B cell (primary cell): ENCODE measurements around the gene SERPINB1. TPM values are rescaled to one million over a fixed set of nuclear protein-coding genes. Genes with fewer than 3 reads are reported as not detected.
A peak's percentile ranks its signal among the peaks of the same experiment; 100 is the strongest.

Source experiments
- ATAC-seq: fragments of 200-7000 bp; cut with Tn5 transposase; one replicate; pipeline ENCODE4 v1.10.0; 2021; ENCODE audit warnings: low read depth, mild to moderate bottlenecking, moderate number of reproducible peaks, moderate library complexity
- CTCF ChIA-PET: fragments of 350-600 bp; sonication (Branson Sonifier 250); formaldehyde crosslinking; loops from one replicate; lab custom pipeline; 2021; ENCODE audit warnings: antibody characterized with exemption, inconsistent platforms; lab: Charles Lee
- POLR2A ChIA-PET: fragments of 350-600 bp; sonication (Branson Sonifier 250); formaldehyde crosslinking; loops from one replicate; lab custom pipeline; 2021; ENCODE audit warnings: antibody characterized with exemption; lab: Charles Lee
- DNase-seq: peaks from one replicate; pipeline ENCODE4 v3.0.0; 2013
- H2AFZ ChIP-seq: 2 replicates; pipeline ENCODE4 v1.6.1; 2012; ENCODE audit warnings: mild to moderate bottlenecking, low read depth, low read length; ENCODE audit not compliant: insufficient read depth, poor library complexity, severe bottlenecking
- H3K27ac ChIP-seq, 2 donors: 1 replicate in 1 of 2; 2 replicates in 1 of 2; pipeline ENCODE4 v1.5.1; 2012 to 2013; ENCODE audit warnings: low read length in 2 of 2, mild to moderate bottlenecking in 2 of 2, moderate library complexity in 1 of 2
- H3K27me3 ChIP-seq, 4 experiments: fragments of 200-600 bp in 1 of 4; sonication (generic) in 1 of 4; replicated peaks in 1 of 4; 1 replicate in 2 of 4; 2 replicates in 2 of 4; pipeline versions ENCODE4 v1.6.1 to v1.7.0; 2013 to 2016; ENCODE audit warnings: low read length in 3 of 4, mild to moderate bottlenecking in 2 of 4, mixed read lengths in 1 of 4, moderate library complexity in 1 of 4; ENCODE audit not compliant: insufficient read depth in 4 of 4, control insufficient read depth in 3 of 4; ENCODE audit errors: control extremely low read depth in 1 of 4
- H3K36me3 ChIP-seq, 2 experiments: replicated peaks in 1 of 2; 1 replicate in 1 of 2; 2 replicates in 1 of 2; pipeline versions ENCODE4 v1.6.1 to v1.7.1; 2013; ENCODE audit warnings: low read length in 1 of 2; ENCODE audit not compliant: insufficient read depth in 2 of 2, control insufficient read depth in 1 of 2; ENCODE audit errors: control extremely low read depth in 1 of 2, extremely low read depth in 1 of 2
- H3K4me1 ChIP-seq, 2 donors: fragments of 200-600 bp in 1 of 2; sonication (generic) in 1 of 2; 1 replicate in 1 of 2; 2 replicates in 1 of 2; pipeline versions ENCODE4 v1.5.1 to v1.6.1; 2013 to 2017; ENCODE audit warnings: low read length in 2 of 2; ENCODE audit not compliant: control insufficient read depth in 2 of 2, insufficient read depth in 2 of 2
- H3K4me2 ChIP-seq: replicated peaks from 2 replicates; pipeline ENCODE3; 2012; ENCODE audit warnings: mild to moderate bottlenecking, low read depth, low read length; ENCODE audit not compliant: poor library complexity, severe bottlenecking
- H3K4me3 ChIP-seq, 5 experiments: fragments of 200-600 bp in 1 of 5; sonication (generic) in 1 of 5; 1 replicate in 3 of 5; 2 replicates in 2 of 5; pipeline versions ENCODE4 v1.5.1 to v1.7.0; 2011 to 2016; ENCODE audit warnings: low read length in 4 of 5, mild to moderate bottlenecking in 4 of 5, low read depth in 2 of 5, control low read depth in 1 of 5, moderate library complexity in 1 of 5; ENCODE audit not compliant: insufficient read depth in 1 of 5; ENCODE audit errors: control extremely low read depth in 1 of 5, extremely low read depth in 1 of 5
- H3K79me2 ChIP-seq: fragments of 200-600 bp; sonication (generic); one replicate; pipeline ENCODE4 v1.6.0; 2016; ENCODE audit warnings: low read length; ENCODE audit not compliant: control insufficient read depth, insufficient read depth
- H3K9ac ChIP-seq: fragments of 200-600 bp; sonication (generic); 2 replicates; pipeline ENCODE4 v1.6.1; 2017; ENCODE audit warnings: mild to moderate bottlenecking, low read length, moderate library complexity
- H3K9me3 ChIP-seq, 3 donors: one replicate each; pipeline versions ENCODE4 v1.6.1 to v1.7.1; 2013; ENCODE audit warnings: low read length in 2 of 3; ENCODE audit not compliant: control insufficient read depth in 2 of 3, insufficient read depth in 1 of 3; ENCODE audit errors: control extremely low read depth in 1 of 3
- H4K20me1 ChIP-seq: 2 replicates; pipeline ENCODE4 v1.6.0; 2012; ENCODE audit warnings: mild to moderate bottlenecking, low read length; ENCODE audit not compliant: insufficient read depth, control insufficient read depth, poor library complexity, severe bottlenecking
- H3K27ac Mint-ChIP-seq: one replicate; pipeline ENCODE4 v1.8.0; 2021; ENCODE audit warnings: mixed read lengths
- H3K27me3 Mint-ChIP-seq: one replicate; pipeline ENCODE4 v1.8.0; 2021; ENCODE audit warnings: mixed read lengths
- H3K4me1 Mint-ChIP-seq: one replicate; pipeline ENCODE4 v1.8.0; 2021; ENCODE audit warnings: mixed read lengths
- H3K4me3 Mint-ChIP-seq: one replicate; pipeline ENCODE4 v1.8.0; 2021; ENCODE audit warnings: mixed read lengths
- H3K9me3 Mint-ChIP-seq: one replicate; pipeline ENCODE4 v1.8.0; 2022; ENCODE audit warnings: mixed read lengths; ENCODE audit not compliant: insufficient read depth
- CTCF ChIP-seq: fragments of 200-600 bp; IDR thresholded peaks from one replicate; pipeline ENCODE4 v1.8.0; 2022; ENCODE audit warnings: antibody characterized with exemption, mild to moderate bottlenecking
- EZH2 ChIP-seq: IDR thresholded peaks from 2 replicates; pipeline ENCODE4 v1.6.1; 2012; ENCODE audit warnings: borderline replicate concordance, low read depth, mild to moderate bottlenecking, moderate library complexity, low read length; ENCODE audit not compliant: insufficient read depth, poor library complexity, severe bottlenecking
- WGBS: methylation state at CpG from one replicate; pipeline ENCODE4 v1.1.5; 2013; ENCODE audit warnings: missing lambda C conversion rate; ENCODE audit not compliant: insufficient coverage; 5-methylcytosine and 5-hydroxymethylcytosine counted together
- intact Hi-C: fragments of 100-400 bp; cut with micrococcal nuclease; formaldehyde crosslinking; loops from one replicate; pipeline ENCODE4 v1.10.0; 2022
- polyA plus RNA-seq: library from polyadenylated mRNA; depleted of rRNA; stranded (reverse); fragments of >200 nt; gene quantifications from 2 replicates; pipeline ENCODE4 v1.2.3, GENCODE V29; 2012
- total RNA-seq, 2 donors: library from RNA; stranded (reverse); fragments of 120-200 nt in 1 of 2; gene quantifications; 1 replicate in 1 of 2; 2 replicates in 1 of 2; pipeline versions ENCODE4 v1.2.3 to v1.2.4, GENCODE V29; 2013 to 2022

The SERPINB1 gene
- total and polyA plus RNA-seq, 2 donors (not counting 1 experiment from before 2014, with no cell fraction given), result 23.2 to 52.5 TPM

DNA sequence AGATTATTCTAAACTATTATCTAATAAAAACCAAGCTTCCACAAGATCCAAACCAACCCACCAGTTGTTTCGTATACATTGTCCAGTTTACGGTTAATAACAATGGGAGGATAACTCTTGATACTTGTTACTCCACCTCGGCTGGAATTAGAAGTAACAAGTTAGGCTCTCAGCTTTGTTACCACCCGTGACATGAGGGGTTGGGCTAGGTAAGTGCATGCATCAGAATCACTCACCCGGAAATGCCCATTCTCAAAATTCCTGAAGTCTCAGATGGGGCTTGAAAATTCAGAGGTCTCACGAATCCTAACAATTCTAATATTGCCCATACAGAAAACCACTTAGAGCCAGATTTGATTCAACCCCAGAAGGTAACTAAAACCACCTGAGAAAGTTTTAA lies 27.0 kb upstream of the SERPINB1 start:
- Histone ChIP-seq H3K9me3 (peaks cover 0 to 7% (median 0%) of the 10 kb centered on the region in 3 donors), H3K27me3 (no peaks in the 10 kb centered on the region), H3K36me3 (peaks cover 0 to 4% of the 10 kb centered on the region in 2 experiments), H4K20me1 (peaks cover 19% of the 10 kb centered on the region), H3K4me2 (no peak overlapping the region), H3K4me1 (peaks cover 40 to 44% of the 10 kb centered on the region in 2 donors), H3K9ac (no peak overlapping the region), H2AFZ (no peak overlapping the region), H3K27ac (no peak overlapping the region), H3K79me2 (peaks cover 97% of the 10 kb centered on the region), H3K4me3 (no peak overlapping the region)
- Mint-ChIP-seq H3K4me3 (no peak overlapping the region), H3K4me1 (peaks cover 69% of the 10 kb centered on the region), H3K9me3 (peaks cover 4% of the 10 kb centered on the region), H3K27ac (no peak overlapping the region), H3K27me3 (no peaks in the 10 kb centered on the region)
- 87% methylated on average over 2 of the region's 6 CpGs for WGBS
- no peak for DNase-seq
- CTCF ChIA-PET, result interaction anchor here (0.6 to 5.9 kb wide), 9 partner anchors 10 to 84 kb away, joined by 3 to 45 read pairs (median 3); partner anchors contain the start of gene SERPINB1
- POLR2A ChIA-PET, result interaction anchor here (0.5 to 0.7 kb wide), 2 partner anchors 9 to 18 kb away, joined by 4 to 12 read pairs; no protein-coding TSS in a partner anchor
- ATAC-seq, result no peak
- intact Hi-C loops, result no loop called here
- TF ChIP-seq EZH2 (no peak), CTCF (no peak)

- Histone ChIP-seq H3K79me2 (peaks cover 81% of the 10 kb centered on the region), H4K20me1 (peaks cover 19% of the 10 kb centered on the region), H3K9me3 (peaks cover 0 to 7% (median 0%) of the 10 kb centered on the region in 3 donors), H3K9ac (no peak overlapping the region), H2AFZ (no peak overlapping the region), H3K36me3 (peaks cover 0 to 7% of the 10 kb centered on the region in 2 experiments), H3K27me3 (no peaks in the 10 kb centered on the region), H3K27ac (no peak overlapping the region), H3K4me1 (peaks cover 45 to 50% of the 10 kb centered on the region in 2 donors), H3K4me3 (no peak overlapping the region), H3K4me2 (peak overlapping the region; percentile 39)
- Mint-ChIP-seq H3K27me3 (no peaks in the 10 kb centered on the region), H3K9me3 (no peaks in the 10 kb centered on the region), H3K4me3 (peak overlapping the region; percentile 18), H3K27ac (peak overlapping the region; percentile 64), H3K4me1 (peaks cover 72% of the 10 kb centered on the region)
- DNase-seq (no peak), ATAC-seq (peak; percentile 11)
- intact Hi-C loops, result loop anchor here (1.0 kb wide), 1 partner anchor 15 kb away; no protein-coding TSS in a partner anchor
- WGBS, result 66% methylated on average over 4 of the region's 8 CpGs
- POLR2A ChIA-PET, result interaction anchor here (0.5 to 3.1 kb wide), 3 partner anchors 10 to 46 kb away, joined by 4 to 13 read pairs (median 4); no protein-coding TSS in a partner anchor
- no peak for TF ChIP-seq CTCF
- TF ChIP-seq EZH2, result no peak
- CTCF ChIA-PET, result interaction anchor here (0.7 to 5.9 kb wide), 9 partner anchors 8 to 75 kb away, joined by 3 to 45 read pairs (median 3); no protein-coding TSS in a partner anchor
Observed at GRCh38 chr6:2866171-2866846, 24.6 kb upstream of the SERPINB1 start.
